HEK293 (cell line): Measurements from ENCODE around the gene TMEM134.

Experiments used
- CTCF ChIA-PET: fragments of 350-600 bp; formaldehyde crosslinking; extraction: SDS; loops from one replicate; lab custom pipeline; 2021; ENCODE audit warnings: antibody characterized with exemption; lab: Yijun Ruan, JAX
- POLR2A ChIA-PET: fragments of 300-600 bp; formaldehyde crosslinking; extraction: SDS; loops from one replicate; lab custom pipeline; 2020; ENCODE audit warnings: antibody characterized with exemption, inconsistent platforms; lab: Yijun Ruan, JAX
- H3K27ac ChIP-seq: fragments of 200-500 bp; sonication (Bioruptor generic); 2 replicates; pipeline ENCODE4 v1.5.1; 2014; ENCODE audit warnings: low read depth, low read length, control low read depth, inconsistent platforms; ENCODE audit errors: extremely low read depth
- H3K36me3 ChIP-seq, 2 experiments: fragments of 200-500 bp in 1 of 2; sonication (Bioruptor generic) in 1 of 2; 1 replicate in 1 of 2; 2 replicates in 1 of 2; pipeline ENCODE4 v1.5.1; 2014 to 2017; ENCODE audit warnings: inconsistent platforms in 2 of 2, low read length in 2 of 2; ENCODE audit not compliant: control insufficient read depth in 2 of 2, insufficient read depth in 1 of 2
- H3K4me1 ChIP-seq: fragments of 200-500 bp; sonication (Bioruptor generic); 2 replicates; pipeline ENCODE4 v1.5.1; 2014; ENCODE audit warnings: mild to moderate bottlenecking, low read length, inconsistent platforms; ENCODE audit not compliant: control insufficient read depth, insufficient read depth
- H3K4me3 ChIP-seq: 2 replicates; pipeline ENCODE4 v1.5.1; 2011; ENCODE audit warnings: low read depth, mild to moderate bottlenecking, control low read depth, low read length, moderate library complexity
- H3K9me3 ChIP-seq: fragments of 200-500 bp; sonication (Bioruptor generic); 2 replicates; pipeline ENCODE4 v1.5.1; 2014; ENCODE audit warnings: low read depth, low read length, inconsistent platforms; ENCODE audit not compliant: control insufficient read depth, insufficient read depth
- EGR2 ChIP-seq: fragments of 450-650 bp; formaldehyde crosslinking; IDR thresholded peaks from 2 replicates; pipeline ENCODE4 v1.5.1; 2016; ENCODE audit warnings: low read depth, missing biosample characterization, missing genetic modification characterization
- GLI4 ChIP-seq: fragments of 450-650 bp; formaldehyde crosslinking; IDR thresholded peaks from 2 replicates; pipeline ENCODE4 v1.5.1; 2016; ENCODE audit warnings: missing biosample characterization, missing genetic modification characterization
- GLIS2 ChIP-seq: fragments of 450-650 bp; formaldehyde crosslinking; IDR thresholded peaks from 2 replicates; pipeline ENCODE4 v1.5.1; 2016; ENCODE audit warnings: missing biosample characterization, missing genetic modification characterization
- KLF10 ChIP-seq: fragments of 450-650 bp; IDR thresholded peaks from 2 replicates; pipeline ENCODE4 v1.5.1; 2018; ENCODE audit warnings: missing biosample characterization, mild to moderate bottlenecking, missing genetic modification characterization
- KLF8 ChIP-seq: fragments of 450-650 bp; formaldehyde crosslinking; IDR thresholded peaks from 2 replicates; pipeline ENCODE4 v1.5.1; 2016; ENCODE audit warnings: missing biosample characterization, missing genetic modification characterization
- OVOL3 ChIP-seq: fragments of 450-650 bp; formaldehyde crosslinking; IDR thresholded peaks from 2 replicates; pipeline ENCODE4 v1.5.1; 2016; ENCODE audit warnings: missing biosample characterization, missing genetic modification characterization
- TRIM28 ChIP-seq: IDR thresholded peaks from 2 replicates; pipeline ENCODE4 v1.6.1; 2011; ENCODE audit warnings: low read length, control low read depth, borderline replicate concordance
- ZBTB17 ChIP-seq: fragments of 450-650 bp; formaldehyde crosslinking; IDR thresholded peaks from 2 replicates; pipeline ENCODE4 v1.5.1; 2016; ENCODE audit warnings: missing biosample characterization, missing genetic modification characterization
- ZBTB20 ChIP-seq: fragments of 450-650 bp; formaldehyde crosslinking; IDR thresholded peaks from 2 replicates; pipeline ENCODE4 v1.5.1; 2016; ENCODE audit warnings: missing biosample characterization, missing genetic modification characterization
- ZEB2 ChIP-seq: fragments of 450-650 bp; formaldehyde crosslinking; IDR thresholded peaks from 2 replicates; pipeline ENCODE4 v1.5.1; 2016; ENCODE audit warnings: missing biosample characterization, missing genetic modification characterization
- ZFHX2 ChIP-seq: fragments of 450-650 bp; formaldehyde crosslinking; conservative IDR thresholded peaks from 2 replicates; pipeline ENCODE4 v1.5.1; 2016; ENCODE audit warnings: missing biosample characterization, missing genetic modification characterization
- ZNF341 ChIP-seq: fragments of 450-650 bp; formaldehyde crosslinking; IDR thresholded peaks from 2 replicates; pipeline ENCODE4; 2016; ENCODE audit warnings: low read depth, missing biosample characterization, missing genetic modification characterization
- ZNF350 ChIP-seq: fragments of 450-650 bp; formaldehyde crosslinking; IDR thresholded peaks from 2 replicates; pipeline ENCODE4 v1.5.0; 2017; ENCODE audit warnings: missing biosample characterization, mild to moderate bottlenecking, missing genetic modification characterization
- ZNF621 ChIP-seq: fragments of 450-650 bp; formaldehyde crosslinking; IDR thresholded peaks from 2 replicates; pipeline ENCODE4 v1.5.1; 2017; ENCODE audit warnings: missing biosample characterization, missing genetic modification characterization
- ZNF629 ChIP-seq: fragments of 450-650 bp; formaldehyde crosslinking; IDR thresholded peaks from 2 replicates; pipeline ENCODE4 v1.5.1; 2017; ENCODE audit warnings: missing biosample characterization, missing genetic modification characterization
- ZNF654 ChIP-seq: fragments of 450-650 bp; formaldehyde crosslinking; IDR thresholded peaks from 2 replicates; pipeline ENCODE4 v1.5.1; 2016; ENCODE audit warnings: low read depth, missing biosample characterization, missing genetic modification characterization
- ZNF664 ChIP-seq: fragments of 450-650 bp; formaldehyde crosslinking; IDR thresholded peaks from 2 replicates; pipeline ENCODE4 v1.5.1; 2016; ENCODE audit warnings: missing biosample characterization, missing genetic modification characterization
- ZNF791 ChIP-seq: fragments of 450-650 bp; formaldehyde crosslinking; IDR thresholded peaks from 2 replicates; pipeline ENCODE4 v1.5.1; 2016; ENCODE audit warnings: missing biosample characterization, missing genetic modification characterization
- ZSCAN23 ChIP-seq: fragments of 450-650 bp; formaldehyde crosslinking; IDR thresholded peaks from 2 replicates; pipeline ENCODE4 v1.5.1; 2016; ENCODE audit warnings: missing biosample characterization, missing genetic modification characterization
- ZSCAN30 ChIP-seq: fragments of 450-650 bp; IDR thresholded peaks from 2 replicates; pipeline ENCODE4 v1.5.1; 2018; ENCODE audit warnings: missing biosample characterization, mild to moderate bottlenecking, missing genetic modification characterization, moderate library complexity
- TF ChIP-seq, protein P1 (sequence below): fragments of 450-650 bp; formaldehyde crosslinking; IDR thresholded peaks from 2 replicates; pipeline ENCODE4 v1.5.1; 2016; ENCODE audit warnings: missing biosample characterization, missing genetic modification characterization
- TF ChIP-seq, protein P2 (sequence below): fragments of 450-650 bp; formaldehyde crosslinking; optimal IDR thresholded peaks from 2 replicates; pipeline ENCODE3; 2016; ENCODE audit warnings: missing biosample characterization, mild to moderate bottlenecking, missing genetic modification characterization
- TF ChIP-seq, protein P3 (sequence below): fragments of 450-650 bp; formaldehyde crosslinking; IDR thresholded peaks from 2 replicates; pipeline ENCODE4 v1.5.1; 2016; ENCODE audit warnings: missing biosample characterization, missing genetic modification characterization

Gene TMEM134

DNA sequence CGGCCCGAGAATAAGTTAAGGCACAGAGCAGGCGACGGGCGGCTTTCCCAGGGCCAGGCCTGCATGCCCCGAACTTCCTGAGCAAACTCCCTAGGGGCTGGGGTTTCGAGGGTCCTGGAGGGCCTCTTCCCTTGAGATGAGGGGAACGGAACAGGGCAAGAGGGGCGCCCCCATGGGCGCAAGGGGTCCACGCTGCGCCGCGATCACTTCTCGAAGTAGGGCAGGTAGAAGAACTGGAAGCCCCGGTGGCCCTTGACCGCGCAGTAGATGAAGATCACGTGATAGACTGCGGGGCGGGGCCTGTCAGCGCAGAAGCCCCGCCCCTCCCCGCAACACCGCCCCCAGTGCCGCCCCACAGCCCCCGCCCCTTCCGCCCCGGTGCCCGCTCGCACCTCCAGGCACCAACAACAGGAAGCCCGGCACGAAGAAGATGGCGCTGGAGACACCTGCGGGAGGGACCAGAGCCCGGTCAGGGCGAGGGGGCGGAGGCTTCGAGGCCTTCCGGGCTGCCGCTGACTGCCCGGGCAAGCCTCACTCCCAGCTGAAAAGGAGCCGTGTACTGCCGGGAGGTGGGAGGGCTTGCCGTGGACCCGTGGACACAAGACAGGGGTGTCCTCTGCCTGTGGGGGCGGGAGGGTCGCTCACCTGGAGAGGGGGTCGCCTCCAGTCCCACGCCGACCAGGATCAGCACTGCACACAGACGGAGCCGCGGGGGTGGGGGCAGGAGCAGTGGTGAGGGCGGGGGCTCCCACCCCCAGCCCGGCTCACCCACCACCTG lies 4.5 kb downstream of the TMEM134 start (continued):
- TF ChIP-seq ZSCAN30 (tag by site-specific recombination) = no peak
- TF ChIP-seq, protein P1, sequence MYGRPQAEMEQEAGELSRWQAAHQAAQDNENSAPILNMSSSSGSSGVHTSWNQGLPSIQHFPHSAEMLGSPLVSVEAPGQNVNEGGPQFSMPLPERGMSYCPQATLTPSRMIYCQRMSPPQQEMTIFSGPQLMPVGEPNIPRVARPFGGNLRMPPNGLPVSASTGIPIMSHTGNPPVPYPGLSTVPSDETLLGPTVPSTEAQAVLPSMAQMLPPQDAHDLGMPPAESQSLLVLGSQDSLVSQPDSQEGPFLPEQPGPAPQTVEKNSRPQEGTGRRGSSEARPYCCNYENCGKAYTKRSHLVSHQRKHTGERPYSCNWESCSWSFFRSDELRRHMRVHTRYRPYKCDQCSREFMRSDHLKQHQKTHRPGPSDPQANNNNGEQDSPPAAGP (tag by site-specific recombination) = 0 out of 2 replicates have a peak, but pooled peaks have one; percentile 47
- TF ChIP-seq GLI4 (tag by site-specific recombination) = no peak
- peak; percentile 59 for TF ChIP-seq ZEB2 (tag by site-specific recombination)
- no peak for TF ChIP-seq OVOL3 (tag by site-specific recombination)
- TF ChIP-seq ZNF350 (tag by site-specific recombination) = no peak
- TF ChIP-seq, protein P2, sequence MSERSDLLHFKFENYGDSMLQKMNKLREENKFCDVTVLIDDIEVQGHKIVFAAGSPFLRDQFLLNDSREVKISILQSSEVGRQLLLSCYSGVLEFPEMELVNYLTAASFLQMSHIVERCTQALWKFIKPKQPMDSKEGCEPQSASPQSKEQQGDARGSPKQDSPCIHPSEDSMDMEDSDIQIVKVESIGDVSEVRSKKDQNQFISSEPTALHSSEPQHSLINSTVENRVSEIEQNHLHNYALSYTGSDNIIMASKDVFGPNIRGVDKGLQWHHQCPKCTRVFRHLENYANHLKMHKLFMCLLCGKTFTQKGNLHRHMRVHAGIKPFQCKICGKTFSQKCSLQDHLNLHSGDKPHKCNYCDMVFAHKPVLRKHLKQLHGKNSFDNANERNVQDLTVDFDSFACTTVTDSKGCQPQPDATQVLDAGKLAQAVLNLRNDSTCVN (tag by site-specific recombination) = peak; percentile 30
- TF ChIP-seq ZSCAN23 (tag by site-specific recombination) = no peak

DNA sequence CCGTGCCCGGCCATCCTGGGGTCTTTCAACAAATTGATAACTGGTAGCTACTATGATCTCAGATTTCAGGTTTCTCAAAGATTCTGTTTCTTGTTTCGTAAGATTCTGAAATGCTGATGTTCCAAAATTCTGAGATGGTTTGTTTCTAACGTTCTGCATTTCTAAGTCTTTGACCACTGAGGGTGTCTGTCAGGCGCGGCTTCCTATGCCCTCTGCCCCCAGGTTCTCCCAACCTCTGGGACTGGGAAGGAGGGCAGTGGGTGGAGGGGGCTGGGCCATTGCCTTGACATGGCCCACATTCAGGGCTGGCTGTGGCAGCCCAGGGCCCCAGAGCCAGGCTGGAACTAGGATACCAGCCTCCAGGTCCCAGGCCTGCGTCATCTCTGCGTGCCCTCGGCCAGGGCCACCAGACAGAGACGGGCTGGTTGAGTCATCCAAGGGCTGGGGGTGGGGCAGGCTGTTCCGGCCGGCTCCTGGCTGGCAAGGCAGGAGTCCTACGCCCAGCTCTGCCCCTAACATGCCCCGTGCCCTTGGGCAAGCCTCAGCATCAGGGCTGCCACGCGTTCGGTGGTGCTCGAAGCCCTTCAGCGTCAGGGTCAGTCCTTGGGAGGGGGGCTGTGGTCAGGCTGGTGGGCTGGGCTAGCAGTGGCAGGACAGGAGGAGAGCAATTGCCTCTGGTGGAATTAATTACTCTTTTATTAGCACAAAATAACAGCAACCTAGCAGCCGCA lies 5.2 kb downstream of the TMEM134 start:
- CTCF ChIA-PET = no interaction called here
- no peaks in the 10 kb centered on the region for H3K36me3 ChIP-seq
- no peak overlapping the region for H3K27ac ChIP-seq
- no peaks in the 10 kb centered on the region; the same call in 1 of the 2 replicates for H3K4me1 ChIP-seq
- no peaks in the 10 kb centered on the region for H3K9me3 ChIP-seq
- no peak for TF ChIP-seq KLF10
- TF ChIP-seq, protein P3, sequence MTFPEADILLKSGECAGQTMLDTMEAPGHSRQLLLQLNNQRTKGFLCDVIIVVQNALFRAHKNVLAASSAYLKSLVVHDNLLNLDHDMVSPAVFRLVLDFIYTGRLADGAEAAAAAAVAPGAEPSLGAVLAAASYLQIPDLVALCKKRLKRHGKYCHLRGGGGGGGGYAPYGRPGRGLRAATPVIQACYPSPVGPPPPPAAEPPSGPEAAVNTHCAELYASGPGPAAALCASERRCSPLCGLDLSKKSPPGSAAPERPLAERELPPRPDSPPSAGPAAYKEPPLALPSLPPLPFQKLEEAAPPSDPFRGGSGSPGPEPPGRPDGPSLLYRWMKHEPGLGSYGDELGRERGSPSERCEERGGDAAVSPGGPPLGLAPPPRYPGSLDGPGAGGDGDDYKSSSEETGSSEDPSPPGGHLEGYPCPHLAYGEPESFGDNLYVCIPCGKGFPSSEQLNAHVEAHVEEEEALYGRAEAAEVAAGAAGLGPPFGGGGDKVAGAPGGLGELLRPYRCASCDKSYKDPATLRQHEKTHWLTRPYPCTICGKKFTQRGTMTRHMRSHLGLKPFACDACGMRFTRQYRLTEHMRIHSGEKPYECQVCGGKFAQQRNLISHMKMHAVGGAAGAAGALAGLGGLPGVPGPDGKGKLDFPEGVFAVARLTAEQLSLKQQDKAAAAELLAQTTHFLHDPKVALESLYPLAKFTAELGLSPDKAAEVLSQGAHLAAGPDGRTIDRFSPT (tag by site-specific recombination) = peak; percentile 31; the same call in 1 of the 2 replicates
- TF ChIP-seq ZBTB17 = no peak
- TF ChIP-seq ZBTB20 (tag by site-specific recombination) = peak; percentile 51
- no peak for TF ChIP-seq ZNF621
- TF ChIP-seq, protein P2 (tag by site-specific recombination) = no peak
- no peak for TF ChIP-seq ZNF654 (tag by site-specific recombination)
- TF ChIP-seq ZNF341 (tag by site-specific recombination) = peak; percentile 42; the same call in 1 of the 2 replicates
- 0 out of 2 replicates have a peak, but pooled peaks have one; percentile 21 for TF ChIP-seq GLIS2 (tag by site-specific recombination)
- no peak for TF ChIP-seq ZNF664 (tag by site-specific recombination)
- 0 out of 2 replicates have a peak, but pooled peaks have one; percentile 16 for TF ChIP-seq ZNF629 (tag by site-specific recombination)
- 0 out of 2 replicates have a peak, but pooled peaks have one; percentile 32 for TF ChIP-seq ZFHX2
- 0 out of 2 replicates have a peak, but pooled peaks have one; percentile 8 for TF ChIP-seq GLI4 (tag by site-specific recombination)
- 0 out of 2 replicates have a peak, but pooled peaks have one; percentile 29 for TF ChIP-seq EGR2 (tag by site-specific recombination)
- no peak for TF ChIP-seq TRIM28
- TF ChIP-seq KLF8 (tag by site-specific recombination) = 0 out of 2 replicates have a peak, but pooled peaks have one; percentile 13
- TF ChIP-seq ZNF791 = no peak
- H3K4me3 ChIP-seq = peak overlapping the region; percentile 36
- POLR2A ChIA-PET = interaction anchor here (0.7 kb wide), 1 partner anchor 1238 kb away, joined by 3 read pairs; no protein-coding TSS in a partner anchor
